HK-2 (cell line): ENCODE measurements around the gene TNS3.

Experiments
- DNase-seq: peaks from one replicate; pipeline ENCODE4 v3.0.0-alpha.2; 2018; ENCODE audit not compliant: unreplicated experiment

TNS3 gene

GRCh38 chr7:47258798-47259197, 323.1 kb downstream of the TNS3 start:
- no peak for DNase-seq

GRCh38 chr7:47256016-47256415, 325.9 kb downstream of the TNS3 start:
- DNase-seq, result no peak

GRCh38 chr7:47255441-47255840, 326.5 kb downstream of the TNS3 start:
- DNase-seq, result no peak

- no peak for DNase-seq
Measured at GRCh38 chr7:47255007-47255406, 326.9 kb downstream of the TNS3 start.

- DNase-seq, result peak; percentile 85
Measured at GRCh38 chr7:47254081-47254977, 327.6 kb downstream of the TNS3 start.

GRCh38 chr7:47253650-47254080, 328.2 kb downstream of the TNS3 start:
- DNase-seq, result peak; percentile 76

GRCh38 chr7:47252675-47253074, 329.2 kb downstream of the TNS3 start:
- DNase-seq, result no peak

GRCh38 chr7:47249361-47249760, 332.6 kb downstream of the TNS3 start:
- DNase-seq, result no peak

GRCh38 chr7:47248797-47249196, 333.1 kb downstream of the TNS3 start:
- DNase-seq, result no peak

- DNase-seq, result no peak
Measured at GRCh38 chr7:47247132-47247531, 334.8 kb downstream of the TNS3 start.

- DNase-seq, result no peak
Measured at GRCh38 chr7:47244692-47245091, 337.2 kb downstream of the TNS3 start.

- DNase-seq, result no peak
Measured at GRCh38 chr7:47241112-47242065, 340.5 kb downstream of the TNS3 start.

GRCh38 chr7:47239931-47240421, 341.9 kb downstream of the TNS3 start:
- no peak for DNase-seq

GRCh38 chr7:47239034-47239433, 342.9 kb downstream of the TNS3 start:
- no peak for DNase-seq

- no peak for DNase-seq
Measured at GRCh38 chr7:47236480-47237129, 345.3 kb downstream of the TNS3 start.

- no peak for DNase-seq
Measured at GRCh38 chr7:47233996-47234395, 347.9 kb downstream of the TNS3 start.

GRCh38 chr7:47232751-47233412, 349.0 kb downstream of the TNS3 start:
- peak; percentile 6 for DNase-seq

- no peak for DNase-seq
Measured at GRCh38 chr7:47231627-47232026, 350.3 kb downstream of the TNS3 start.

GRCh38 chr7:47231032-47231431, 350.9 kb downstream of the TNS3 start:
- DNase-seq, result no peak

- peak; percentile 24 for DNase-seq
Measured at GRCh38 chr7:47228386-47229014, 353.4 kb downstream of the TNS3 start.

GRCh38 chr7:47227762-47228177, 354.1 kb downstream of the TNS3 start:
- DNase-seq, result peak; percentile 78
